ENCODE results near the gene NTRK1.

DNA sequence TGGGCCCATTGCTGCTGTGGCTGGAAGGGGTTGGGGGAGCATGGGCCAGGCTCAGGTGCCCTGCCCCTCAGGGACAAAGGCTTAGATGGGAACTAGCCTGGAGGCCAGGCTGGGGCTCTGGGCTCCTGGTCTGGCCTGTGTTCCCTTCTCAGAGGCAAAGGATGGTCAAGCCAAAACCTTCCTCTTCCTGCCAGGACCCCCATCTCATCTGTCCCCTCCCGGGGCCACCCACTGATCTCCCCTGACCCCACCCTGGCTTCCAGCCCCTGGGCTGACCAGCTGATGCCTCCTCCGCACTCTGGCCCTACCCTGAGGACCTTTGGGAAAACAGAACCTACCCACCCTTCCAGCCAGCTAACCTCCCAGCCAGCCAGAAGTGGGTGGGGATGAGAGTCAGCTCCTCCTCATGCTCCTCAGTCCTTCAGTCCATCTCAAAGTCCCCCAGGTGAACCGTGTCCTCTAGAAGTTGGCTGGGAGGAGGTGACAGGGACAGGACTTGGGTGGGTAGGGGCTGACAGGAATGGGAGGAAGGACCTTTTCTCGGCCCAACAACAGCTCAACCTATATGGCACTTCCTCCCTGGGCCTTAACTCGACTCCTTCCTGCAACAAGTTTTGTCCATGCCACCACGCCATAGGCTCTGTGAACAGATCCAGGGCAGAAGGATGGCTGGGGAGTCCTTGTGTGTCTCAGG lies 40.4 kb downstream of the NTRK1 start:
- TF ChIP-seq POLR2A (IDR thresholded peaks at IDR 0.05) = no peak
- TF ChIP-seq, protein P1, sequence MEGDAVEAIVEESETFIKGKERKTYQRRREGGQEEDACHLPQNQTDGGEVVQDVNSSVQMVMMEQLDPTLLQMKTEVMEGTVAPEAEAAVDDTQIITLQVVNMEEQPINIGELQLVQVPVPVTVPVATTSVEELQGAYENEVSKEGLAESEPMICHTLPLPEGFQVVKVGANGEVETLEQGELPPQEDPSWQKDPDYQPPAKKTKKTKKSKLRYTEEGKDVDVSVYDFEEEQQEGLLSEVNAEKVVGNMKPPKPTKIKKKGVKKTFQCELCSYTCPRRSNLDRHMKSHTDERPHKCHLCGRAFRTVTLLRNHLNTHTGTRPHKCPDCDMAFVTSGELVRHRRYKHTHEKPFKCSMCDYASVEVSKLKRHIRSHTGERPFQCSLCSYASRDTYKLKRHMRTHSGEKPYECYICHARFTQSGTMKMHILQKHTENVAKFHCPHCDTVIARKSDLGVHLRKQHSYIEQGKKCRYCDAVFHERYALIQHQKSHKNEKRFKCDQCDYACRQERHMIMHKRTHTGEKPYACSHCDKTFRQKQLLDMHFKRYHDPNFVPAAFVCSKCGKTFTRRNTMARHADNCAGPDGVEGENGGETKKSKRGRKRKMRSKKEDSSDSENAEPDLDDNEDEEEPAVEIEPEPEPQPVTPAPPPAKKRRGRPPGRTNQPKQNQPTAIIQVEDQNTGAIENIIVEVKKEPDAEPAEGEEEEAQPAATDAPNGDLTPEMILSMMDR (IDR thresholded peaks at IDR 0.05) = no peak

Measured in esophagus squamous epithelium (tissue), 4 donors.